ENCODE data around the gene L3MBTL1.

L3MBTL1 gene

DNA sequence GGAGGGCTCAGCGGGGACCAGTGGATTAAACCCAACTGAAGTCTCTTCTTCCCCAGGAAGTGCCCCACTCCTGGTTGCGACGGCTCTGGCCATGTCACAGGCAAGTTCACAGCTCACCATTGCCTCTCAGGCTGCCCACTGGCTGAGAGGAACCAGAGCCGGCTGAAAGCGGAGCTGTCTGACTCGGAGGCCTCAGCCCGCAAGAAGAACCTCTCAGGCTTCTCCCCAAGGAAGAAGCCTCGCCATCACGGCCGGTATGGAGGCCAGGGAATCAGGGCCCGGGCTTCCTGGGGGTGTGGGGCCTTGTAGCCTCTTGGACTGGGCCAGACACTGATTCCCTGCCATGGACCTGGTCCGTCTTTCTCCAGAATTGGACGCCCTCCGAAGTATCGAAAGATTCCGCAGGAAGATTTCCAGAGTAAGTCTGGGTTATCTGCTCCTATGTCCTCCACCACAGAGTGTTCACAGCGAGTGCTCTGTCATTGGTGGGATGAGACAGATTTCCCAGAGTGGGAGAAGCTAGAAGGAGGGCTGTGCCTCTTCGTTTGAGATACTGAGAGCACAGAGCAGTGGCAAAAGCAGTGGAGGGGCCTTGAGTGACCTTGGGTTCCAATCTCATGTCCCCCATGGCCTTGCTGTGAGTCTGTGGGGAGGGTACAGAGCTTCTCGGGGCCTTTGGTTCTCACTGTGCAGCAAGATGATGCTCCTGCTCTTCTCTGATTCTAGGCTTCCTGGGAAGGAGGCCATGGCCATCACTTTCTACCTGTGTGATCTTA lies 28.7 kb downstream of the L3MBTL1 start:
- no peak for DNase-seq

DNA sequence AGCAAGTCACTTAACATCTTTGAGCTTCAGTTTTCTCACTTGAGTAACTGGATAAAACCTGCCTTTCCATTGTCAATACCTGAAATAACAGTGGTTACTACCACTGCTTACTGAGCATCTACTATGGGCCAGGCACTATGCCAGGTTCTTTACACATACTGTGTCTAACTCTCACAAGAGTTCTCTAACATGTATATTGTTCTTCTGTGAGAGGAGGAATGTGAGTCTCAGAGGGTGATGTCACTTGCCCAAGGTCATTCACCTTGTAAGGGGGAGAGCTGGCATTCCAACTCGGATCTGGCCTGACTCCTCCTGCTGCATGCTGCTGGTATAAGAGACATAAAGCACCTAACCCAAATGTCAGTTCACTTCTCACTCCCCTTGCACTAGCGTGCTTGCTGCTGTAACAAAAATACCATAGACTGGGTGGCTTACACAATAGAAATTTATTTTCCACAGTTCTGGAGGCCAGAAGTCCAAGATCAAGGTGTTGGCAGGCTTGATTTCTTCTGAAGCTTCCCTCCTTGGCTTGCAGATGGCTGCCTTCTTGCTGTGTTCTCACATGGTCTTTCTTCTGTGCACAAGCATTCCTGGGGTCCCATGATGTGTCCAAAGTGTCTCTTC lies 29.4 kb downstream of the L3MBTL1 start:
- DNase-seq: no peak

DNA sequence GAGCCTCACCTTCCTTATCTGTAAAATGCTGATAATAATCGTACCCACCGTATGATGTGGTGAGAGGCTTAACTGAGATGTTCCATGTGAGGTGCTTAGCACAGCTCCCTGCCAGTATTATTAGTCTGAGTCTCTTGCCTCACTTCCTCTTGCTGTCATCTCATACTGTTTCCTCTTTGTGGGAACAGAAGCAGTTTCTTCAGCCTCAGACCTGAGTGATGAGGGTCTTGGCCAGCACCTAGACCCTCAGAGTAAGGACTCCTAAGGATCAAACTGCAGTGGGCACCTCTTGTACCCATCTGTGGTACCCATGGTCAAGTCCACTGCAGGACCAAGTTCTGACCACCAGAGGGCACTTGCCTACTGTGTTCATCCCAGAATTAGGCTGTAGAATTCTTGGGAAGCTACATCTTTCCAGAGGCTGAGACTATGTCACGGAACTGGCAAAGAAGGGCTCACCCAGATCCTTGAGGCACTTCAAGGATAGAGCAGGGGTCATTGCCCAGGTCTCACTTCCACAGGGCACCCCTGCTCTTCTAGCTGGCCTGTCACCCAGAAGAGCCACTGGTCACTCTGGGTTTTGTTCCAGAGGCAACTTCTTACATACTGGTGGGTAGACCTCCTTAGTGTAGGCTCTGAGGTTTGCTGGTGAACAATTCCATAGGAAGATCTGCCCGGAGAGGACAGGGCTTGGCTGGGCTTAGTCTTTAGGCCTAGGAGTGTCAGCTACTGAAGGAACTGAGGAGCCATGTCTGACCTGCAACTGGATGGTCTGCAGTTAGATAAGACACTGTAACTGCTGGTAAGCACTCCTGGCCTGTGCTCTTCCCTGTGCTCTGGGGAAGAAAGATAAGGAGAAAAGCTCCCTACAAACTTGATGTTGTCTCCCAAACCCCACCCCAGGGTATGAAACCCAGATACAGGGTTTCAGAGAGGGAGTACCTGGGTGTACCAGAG lies 30.7 kb downstream of the L3MBTL1 start:
- no peak for DNase-seq

DNA sequence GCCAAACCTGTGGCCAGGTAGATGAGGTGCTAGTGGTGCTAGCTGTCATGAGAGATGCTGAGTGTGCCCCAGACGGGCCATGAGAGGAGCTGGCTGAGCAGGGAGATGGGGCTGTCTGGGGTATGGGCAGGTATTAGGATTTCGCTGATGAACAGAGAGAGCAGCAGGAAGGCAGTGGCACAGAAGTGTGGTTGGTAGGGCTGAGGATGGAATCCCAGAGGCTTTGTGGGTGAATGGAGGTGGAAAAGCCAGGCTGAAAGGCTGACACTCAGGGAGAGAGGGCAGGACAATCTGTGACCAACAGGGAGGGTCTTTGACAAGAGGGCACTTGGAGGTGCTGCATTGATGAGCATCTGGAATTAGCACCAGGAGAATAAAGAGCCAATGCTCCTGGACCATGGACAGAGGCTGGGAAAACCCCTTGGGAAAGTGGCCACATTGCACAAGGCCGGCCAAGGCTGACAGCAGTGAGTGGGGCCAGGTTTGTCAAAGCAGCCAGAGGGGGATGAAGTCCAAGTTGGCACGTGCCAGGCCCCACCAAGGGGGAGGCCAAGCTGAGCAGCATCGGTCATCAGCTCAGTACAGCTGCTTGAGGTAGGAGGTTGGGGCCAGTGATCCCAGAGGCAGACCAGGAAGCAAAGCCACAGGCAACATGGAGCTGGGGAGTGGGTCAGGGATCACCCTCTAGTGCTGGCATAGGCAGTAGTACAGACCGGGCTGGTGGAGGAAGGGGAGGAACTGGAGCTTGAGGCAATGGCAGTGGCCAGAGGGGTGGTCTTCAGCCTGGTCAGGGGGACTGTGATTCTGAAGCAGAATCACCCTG lies 31.6 kb downstream of the L3MBTL1 start:
- no peak for DNase-seq

DNA sequence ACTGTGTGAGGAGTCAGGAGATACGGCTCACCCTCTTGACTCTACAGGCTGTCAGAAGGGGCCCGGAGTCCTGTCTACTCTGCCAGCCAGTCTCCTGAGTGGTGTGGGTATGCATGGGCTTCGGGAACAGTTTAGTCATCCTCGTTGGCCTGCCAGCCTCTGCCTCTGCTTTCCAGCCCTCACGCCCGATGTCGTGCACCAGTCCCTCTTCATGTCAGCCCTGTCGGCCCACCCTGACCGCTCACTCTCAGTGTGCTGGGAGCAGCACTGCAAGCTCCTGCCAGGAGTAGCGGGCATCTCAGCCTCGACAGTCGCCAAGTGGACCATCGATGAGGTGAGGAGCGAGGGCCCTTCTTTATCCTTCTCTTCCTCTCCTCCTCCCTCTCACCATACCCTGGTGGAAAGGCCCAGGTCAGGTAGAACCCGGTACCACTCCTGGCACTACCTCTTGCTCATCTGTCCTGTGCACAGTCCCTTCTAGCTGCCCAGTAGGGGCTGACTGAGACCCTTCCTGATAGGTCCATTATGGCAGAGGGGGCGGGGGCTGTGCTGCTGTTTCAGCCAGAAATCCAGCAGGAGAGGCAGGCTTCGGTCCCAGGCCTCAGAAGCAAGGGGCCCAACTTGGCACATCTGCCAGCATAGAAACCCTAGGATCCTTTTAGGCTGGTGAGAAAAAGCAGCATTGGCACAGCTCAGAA lies 32.6 kb downstream of the L3MBTL1 start:
- no peak for DNase-seq

DNA sequence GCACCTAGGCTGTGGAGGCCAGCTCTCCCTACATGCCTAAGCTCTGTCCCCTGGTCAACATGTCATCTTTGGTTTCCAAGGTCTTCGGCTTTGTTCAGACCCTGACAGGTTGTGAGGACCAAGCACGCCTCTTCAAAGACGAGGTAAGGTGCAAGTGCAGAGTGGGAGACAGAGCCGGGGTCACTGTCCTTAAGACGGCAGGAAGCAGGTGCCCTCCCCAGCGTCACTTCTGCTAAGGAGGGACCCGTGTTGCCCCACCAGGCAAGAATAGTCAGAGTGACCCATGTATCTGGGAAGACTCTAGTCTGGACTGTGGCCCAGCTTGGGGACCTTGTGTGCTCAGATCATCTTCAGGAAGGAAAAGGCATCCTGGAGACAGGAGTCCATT lies 33.2 kb downstream of the L3MBTL1 start:
- DNase-seq: no peak

DNA sequence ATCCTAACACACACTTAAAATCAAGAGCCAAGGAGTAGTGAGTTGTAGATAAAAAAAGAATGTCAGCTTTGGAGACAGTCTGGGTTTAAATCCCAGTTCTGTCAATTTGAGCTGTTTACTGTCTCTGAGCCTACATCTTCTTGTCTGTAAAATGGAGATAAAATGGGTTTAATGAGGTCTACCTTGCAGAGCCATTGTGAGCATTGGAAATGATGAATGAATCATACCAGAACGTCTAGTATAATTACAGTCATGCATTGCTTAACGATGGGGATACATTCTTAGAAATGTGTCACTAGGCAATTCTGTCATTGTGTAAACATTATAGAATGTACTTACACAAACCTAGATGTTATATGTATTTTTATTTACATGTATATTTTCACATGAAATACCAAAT lies 33.7 kb downstream of the L3MBTL1 start:
- DNase-seq: no peak

DNA sequence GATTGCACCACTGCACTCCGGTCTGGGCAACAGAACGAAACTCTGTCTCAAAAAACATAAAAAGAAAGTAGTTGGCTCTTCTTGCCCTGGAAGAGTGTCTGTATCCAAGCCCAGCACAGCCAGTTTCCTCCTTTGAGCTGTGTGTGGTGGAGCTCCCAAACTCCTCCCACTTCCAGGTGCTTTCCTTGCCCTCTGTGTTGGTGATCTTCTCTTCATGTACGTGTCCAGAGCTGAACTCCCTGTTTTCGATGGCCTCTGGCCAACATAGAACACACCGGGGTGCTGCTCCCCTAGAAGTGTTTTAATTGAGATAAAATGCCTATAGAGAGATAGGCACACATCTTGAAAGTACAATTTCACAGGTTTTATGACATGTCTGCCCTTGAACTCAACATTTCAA lies 34.7 kb downstream of the L3MBTL1 start:
- no peak for DNase-seq

DNA sequence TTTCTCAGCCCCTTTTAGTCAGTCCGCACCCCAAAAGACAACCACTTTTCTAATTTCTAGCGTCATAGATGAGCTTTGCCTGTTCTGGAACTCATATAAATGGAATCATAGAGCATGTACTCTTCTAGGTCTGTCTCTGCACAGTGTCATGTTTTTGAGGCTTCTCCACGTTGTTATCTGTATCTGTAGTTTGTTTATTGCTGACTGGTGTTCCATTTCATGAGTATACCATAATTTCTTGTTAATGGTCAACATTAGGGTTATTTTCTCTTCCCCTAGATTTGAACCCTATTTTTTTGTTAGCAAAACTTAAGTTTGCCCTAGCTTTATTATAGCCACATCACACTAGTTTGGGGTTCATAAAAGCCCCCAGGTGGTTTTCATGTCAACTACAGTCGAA lies 35.2 kb downstream of the L3MBTL1 start:
- DNase-seq: no peak

DNA sequence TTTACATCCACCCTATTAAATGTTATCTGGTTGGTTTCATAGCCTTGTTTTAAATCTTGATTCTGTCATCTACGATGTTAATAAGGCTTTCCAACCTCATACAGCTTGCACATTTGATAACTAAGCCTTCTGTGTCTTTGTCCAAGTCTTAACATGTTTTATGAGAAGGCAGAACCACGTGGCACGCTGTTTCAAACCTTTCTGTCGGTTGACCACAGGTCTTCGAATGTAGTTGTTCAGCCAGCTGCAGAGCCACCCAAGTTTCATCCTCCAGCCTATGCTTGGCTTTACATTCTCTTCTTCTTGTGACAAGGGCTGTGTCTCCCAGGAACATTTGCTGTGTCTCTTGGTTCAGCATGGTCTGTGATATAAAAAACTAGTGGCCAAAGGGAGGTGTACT lies 35.6 kb downstream of the L3MBTL1 start:
- no peak for DNase-seq

DNA sequence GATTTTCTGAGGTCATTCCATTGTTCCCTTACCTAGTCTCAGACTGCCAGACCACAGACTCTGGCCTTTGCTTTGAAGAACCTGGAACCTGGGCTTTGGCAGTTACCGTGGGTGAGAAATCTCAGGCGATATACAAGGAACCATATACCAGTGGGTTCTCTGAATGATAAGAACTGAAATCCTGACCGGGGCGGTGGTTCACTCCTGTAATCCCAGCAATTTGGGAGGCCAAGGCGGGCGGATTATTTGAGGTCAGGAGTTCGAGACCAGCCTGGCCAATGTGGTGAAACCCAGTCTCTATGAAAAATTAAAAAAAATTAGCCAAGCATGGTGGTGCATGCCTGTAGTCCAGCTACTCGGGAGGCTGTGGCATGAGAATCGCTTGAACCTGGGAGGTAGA lies 37.0 kb downstream of the L3MBTL1 start:
- DNase-seq: no peak

DNA sequence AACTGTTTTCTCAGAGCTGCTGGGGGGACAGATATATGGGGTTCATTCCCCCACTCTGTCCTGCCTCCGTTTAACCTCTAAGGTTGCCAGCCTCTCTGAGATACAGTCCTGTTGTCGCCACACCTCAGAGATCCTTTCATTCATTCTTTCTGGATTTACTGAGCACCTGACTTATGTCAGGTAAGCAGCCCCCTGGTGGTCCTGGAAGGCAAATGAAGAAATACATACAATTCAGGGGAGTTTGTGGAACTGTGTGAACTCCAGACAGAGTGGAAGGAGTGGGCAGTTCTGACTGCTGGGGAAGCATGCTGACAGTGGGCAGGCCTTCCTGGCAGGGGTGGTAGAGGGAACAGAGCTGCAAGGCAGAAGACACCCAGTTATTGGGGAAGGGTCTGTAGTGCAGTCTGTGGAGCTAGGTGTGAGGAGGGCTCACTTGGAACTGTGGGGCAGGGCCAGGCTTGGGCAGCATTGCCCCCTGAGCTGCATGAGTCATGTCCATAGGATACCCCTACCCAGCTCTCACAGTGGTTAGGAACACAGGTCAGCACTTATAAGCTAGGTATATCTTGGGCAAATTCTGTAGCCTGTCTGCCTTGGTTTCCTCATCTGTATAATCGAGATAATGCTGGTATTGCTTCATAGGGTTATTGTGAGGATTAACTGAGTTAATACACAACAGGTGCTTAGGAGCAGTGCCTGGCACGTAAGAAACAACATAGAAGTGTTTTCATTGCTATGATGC lies 38.5 kb downstream of the L3MBTL1 start:
- no peak for DNase-seq

DNA sequence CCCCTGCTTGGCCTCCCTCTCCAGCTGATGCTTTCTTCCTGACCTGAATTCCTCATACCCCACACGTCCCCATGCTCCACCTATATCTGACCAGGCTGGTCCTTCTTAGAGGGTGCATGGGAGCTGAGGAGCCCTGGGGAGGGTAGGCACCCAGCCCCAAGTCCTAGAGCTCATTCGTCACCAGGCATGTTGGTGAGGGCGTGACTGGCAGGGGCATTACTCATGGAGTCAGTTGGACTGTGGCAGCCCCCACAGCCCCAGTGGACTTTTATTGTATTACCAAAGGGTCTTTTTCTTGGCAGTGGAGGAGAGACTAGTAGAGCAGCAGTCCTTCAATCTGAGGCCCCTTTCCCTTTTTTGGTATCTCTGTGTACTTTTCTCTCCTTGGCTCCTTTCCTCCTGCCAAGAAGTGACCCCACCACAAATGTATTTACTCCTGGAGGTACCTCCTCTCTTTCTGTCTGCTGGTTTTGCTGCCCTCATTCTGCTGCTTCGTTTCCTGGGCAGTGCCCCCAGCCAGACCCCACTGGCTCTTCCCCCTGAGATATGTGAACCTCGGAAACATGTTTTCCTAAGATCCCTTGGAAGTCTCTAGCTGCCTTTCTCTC lies 40.9 kb downstream of the L3MBTL1 start:
- no peak for DNase-seq

DNA sequence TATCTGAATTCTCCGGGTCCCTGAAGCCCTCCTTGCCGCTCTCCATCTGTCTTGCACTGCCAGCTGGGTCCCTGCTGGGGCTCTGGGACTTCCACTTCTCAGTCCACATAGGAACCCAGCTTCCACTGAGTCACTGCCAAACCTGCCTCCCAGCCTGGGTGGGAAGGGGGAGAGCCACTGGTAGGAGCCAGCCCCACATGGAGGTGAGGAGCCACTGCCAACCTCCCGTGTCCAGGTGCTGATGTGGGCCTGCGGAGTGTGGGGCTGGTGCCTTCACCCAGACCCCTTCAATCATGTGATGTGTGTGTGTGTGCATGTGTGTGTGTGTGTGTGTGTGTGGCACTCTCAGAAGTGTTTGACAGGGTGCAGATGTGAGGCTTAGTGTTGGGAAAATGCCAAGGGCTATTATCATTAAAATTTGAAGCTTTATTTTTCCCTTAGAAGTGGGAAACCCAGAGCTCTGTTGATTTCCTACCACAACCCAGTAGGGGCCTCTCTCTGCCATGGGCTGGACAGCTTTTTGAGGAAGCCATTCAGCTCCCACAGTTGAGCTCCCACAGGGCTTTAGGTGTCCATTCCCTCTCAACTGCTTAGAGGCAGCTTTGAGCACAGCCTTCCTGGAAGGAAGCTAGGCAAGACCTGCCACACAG lies 42.0 kb downstream of the L3MBTL1 start:
- DNase-seq: no peak

DNA sequence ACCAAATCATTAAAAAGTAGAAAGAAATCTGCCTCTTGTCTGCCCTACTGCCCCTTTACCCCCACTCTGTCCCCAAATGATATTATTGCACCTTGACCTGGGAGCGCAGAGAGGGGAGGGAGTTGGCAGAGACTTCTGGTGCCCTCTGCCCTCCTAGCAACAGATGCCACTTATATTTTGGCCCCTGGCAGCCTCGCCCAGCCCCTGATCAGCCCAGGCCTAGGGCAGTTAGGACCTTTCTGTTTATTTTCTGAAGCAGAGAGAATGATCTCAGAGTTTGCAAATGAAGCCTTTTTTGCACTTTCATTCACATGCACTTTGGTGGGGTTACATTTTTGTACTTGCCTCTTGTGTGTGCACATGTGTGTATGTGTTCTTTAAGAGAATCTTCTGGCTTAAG lies 43.0 kb downstream of the L3MBTL1 start:
- DNase-seq: no peak

DNA sequence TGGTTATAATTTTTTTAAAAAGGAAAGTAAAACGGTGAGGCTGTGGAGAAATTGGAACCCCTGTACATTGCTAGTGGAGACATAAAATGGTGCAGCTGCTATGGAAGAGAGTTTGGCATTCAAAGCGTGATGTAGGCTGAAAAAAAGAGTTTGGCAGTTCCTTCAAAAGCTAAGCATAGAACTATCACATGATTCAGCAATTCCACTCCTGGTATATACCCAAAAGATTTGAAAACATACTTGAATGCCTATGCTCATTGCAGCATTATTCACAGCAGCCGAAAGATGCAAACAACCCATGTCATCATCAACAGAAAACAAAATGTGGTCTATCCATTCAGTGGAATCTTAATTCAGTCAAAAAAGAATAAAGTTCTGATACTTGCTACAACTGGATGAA lies 46.9 kb downstream of the L3MBTL1 start:
- no peak for DNase-seq

DNA sequence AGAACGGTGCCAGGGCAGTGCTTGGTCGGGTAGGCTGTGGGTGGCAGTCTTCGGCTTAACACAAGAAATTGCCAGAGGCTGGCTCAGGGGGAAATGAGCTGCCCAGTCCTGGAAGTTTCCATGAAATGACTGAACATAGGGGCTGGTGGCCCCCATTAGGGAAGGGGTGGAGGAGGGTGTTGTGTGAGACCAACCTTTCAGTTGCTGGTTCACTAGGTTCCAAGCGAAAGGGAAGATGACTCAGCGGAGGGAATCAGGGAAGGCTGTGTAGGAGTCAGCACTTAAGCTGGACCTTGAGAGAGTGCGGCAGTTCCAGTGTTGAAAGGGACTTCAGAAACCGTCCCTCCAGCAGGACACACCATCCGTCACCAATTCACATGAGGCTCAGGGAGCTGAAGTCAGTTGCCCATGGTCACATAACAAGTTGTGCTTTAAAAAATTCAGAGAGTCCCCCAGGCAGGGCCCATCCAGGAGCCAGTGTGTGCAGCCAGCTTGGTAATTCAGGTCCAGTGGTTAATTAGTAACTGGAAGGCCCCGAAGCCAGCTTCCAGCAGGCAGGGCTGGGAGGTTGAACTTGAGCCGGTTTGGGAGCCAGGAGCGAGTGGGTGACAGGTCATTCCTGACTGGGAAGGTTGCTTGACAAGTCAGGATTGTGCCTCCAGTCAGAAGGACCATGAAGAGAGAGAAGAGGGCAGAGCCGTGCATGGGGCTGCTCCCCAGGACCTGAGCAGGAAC lies 51.1 kb downstream of the L3MBTL1 start, which contains the start of gene SGK2:
Gene SGK2 (plus strand): TSS at position 616 of the 735 bp plus-strand sequence. CDS start 7,469 bp downstream, outside the sequence.
- no peak for DNase-seq

DNA sequence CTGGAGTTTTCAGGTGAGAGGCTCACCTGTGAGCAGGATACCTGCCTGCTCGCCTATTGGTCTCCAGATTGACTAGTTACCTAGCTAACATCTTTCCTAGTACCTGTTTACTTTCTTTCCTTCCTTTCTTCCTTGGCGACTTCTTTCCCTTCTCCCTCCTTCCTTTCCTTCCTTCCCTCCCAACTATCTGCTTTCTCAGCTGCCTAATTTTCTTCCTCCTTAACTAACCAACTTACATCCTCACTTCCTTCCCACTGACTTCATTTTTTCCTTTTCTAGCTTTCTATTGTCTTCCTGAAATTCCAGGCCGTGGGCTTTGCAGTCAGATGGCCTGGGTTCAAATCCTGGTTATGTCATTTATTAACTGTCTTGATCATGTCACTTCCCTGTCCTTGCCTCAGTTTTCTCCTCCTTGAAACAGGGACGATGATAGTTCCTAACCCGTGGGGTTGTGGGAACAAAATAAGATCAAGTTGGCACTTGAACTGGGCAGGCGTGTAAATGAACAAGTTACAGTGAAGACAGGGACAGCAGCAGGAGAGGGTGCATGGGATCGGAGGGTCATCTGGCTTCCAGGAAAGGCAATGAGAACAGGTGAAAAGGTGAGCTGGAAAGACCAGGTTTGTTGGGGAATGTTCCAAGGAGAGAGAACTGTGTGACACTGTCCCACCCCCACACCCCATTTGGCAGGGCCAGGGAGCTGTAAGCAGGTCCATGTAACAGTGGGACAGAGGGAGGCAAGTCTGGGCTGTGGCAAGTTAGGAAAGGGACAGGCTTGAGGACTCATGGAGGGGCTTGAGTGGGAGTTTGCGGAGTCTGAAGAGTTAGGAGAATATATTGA lies 51.9 kb downstream of the L3MBTL1 start:
- no peak for DNase-seq

DNA sequence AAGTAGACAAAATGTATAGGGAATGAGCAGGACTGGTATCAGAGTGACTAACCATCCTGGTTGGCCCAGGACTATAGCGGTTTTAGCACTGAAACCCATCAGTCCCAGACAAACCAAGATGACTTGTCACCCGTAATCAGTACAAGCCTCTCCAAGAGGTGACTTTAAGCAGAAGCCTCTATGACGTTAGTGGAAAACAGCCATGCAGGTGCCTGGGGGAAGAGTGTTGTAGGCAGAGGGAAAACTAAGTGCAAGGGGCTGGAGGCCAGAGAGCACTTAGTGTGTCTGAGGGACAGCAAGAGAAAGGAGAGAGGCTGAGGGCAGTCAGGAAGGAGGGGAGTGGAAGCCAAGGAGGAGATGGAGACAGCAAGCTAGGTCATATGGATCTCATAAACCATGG lies 53.5 kb downstream of the L3MBTL1 start:
- no peak for DNase-seq
